H1 (cell line): ENCODE data around the gene TFF3. TPM values are rescaled to one million over a fixed set of nuclear protein-coding genes. Genes with fewer than 3 reads are reported as not detected.

Source experiments
- CTCF ChIA-PET: fragments of 300-600 bp; sonication (Branson Sonifier 250); formaldehyde crosslinking; loops from one replicate; lab custom pipeline; 2021; ENCODE audit not compliant: partially characterized antibody; lab: Charles Lee
- POLR2A ChIA-PET: fragments of 300-600 bp; sonication (Branson Sonifier 250); formaldehyde crosslinking; loops from one replicate; lab custom pipeline; 2021; ENCODE audit warnings: inconsistent platforms; ENCODE audit not compliant: partially characterized antibody; lab: Charles Lee
- DNase-seq, 2 experiments: peaks; one replicate each; pipeline versions ENCODE4 v3.0.0 to v3.0.0-alpha.2; 2010 to 2022; ENCODE audit warnings: low spot score in 2 of 2, low read depth in 1 of 2, mixed read lengths in 1 of 2
- FAIRE-seq: peaks from 2 replicates; lab custom pipeline; 2011; peaks lifted over from hg19 to GRCh38; lab: Jason Lieb, UNC
- H2AFZ ChIP-seq: 2 replicates; pipeline ENCODE4 v1.8.1; 2012; ENCODE audit warnings: low read length, inconsistent platforms
- H2AK5ac ChIP-seq: 2 replicates; pipeline ENCODE4 v1.6.1; 2013; ENCODE audit warnings: low read depth, low read length
- H2BK120ac ChIP-seq: replicated peaks from 2 replicates; pipeline ENCODE3; 2013; ENCODE audit warnings: low read depth, low read length, inconsistent platforms
- H2BK12ac ChIP-seq: 2 replicates; pipeline ENCODE4 v1.6.1; 2013; ENCODE audit warnings: low read depth, low read length
- H2BK15ac ChIP-seq: 2 replicates; pipeline ENCODE4 v1.6.1; 2013; ENCODE audit warnings: low read length
- H2BK20ac ChIP-seq: 2 replicates; pipeline ENCODE4 v1.6.1; 2013; ENCODE audit warnings: low read length
- H2BK5ac ChIP-seq: 2 replicates; pipeline ENCODE4 v1.6.1; 2013; ENCODE audit warnings: low read depth, low read length
- H3K14ac ChIP-seq: 2 replicates; pipeline ENCODE4 v1.6.1; 2013; ENCODE audit warnings: inconsistent platforms; ENCODE audit not compliant: insufficient read length
- H3K18ac ChIP-seq: 2 replicates; pipeline ENCODE4 v1.6.1; 2013; ENCODE audit warnings: low read length; ENCODE audit errors: extremely low read depth
- H3K23ac ChIP-seq: 2 replicates; pipeline ENCODE4 v1.6.1; 2013; ENCODE audit warnings: inconsistent platforms; ENCODE audit not compliant: insufficient read length
- H3K23me2 ChIP-seq: 2 replicates; pipeline ENCODE4 v1.6.1; 2013; ENCODE audit warnings: low read depth, low read length
- H3K27ac ChIP-seq: 2 replicates; pipeline ENCODE4 v1.6.1; 2011; ENCODE audit warnings: low read depth, low read length, inconsistent platforms
- H3K27me3 ChIP-seq, 4 experiments: replicated peaks in 1 of 4; 1 replicate in 1 of 4; 2 replicates in 3 of 4; pipeline versions ENCODE4 v1.6.1 to v1.8.1; 2011 to 2013; ENCODE audit warnings: low read length in 3 of 4, mild to moderate bottlenecking in 3 of 4, inconsistent platforms in 2 of 4, mixed read lengths in 2 of 4, moderate library complexity in 1 of 4; ENCODE audit not compliant: control insufficient read depth in 3 of 4, insufficient read depth in 3 of 4; ENCODE audit errors: extremely low read depth in 1 of 4
- H3K36me3 ChIP-seq, 4 experiments: 2 replicates each; pipeline versions ENCODE4 v1.6.1 to v1.8.1; 2011 to 2013; ENCODE audit warnings: mild to moderate bottlenecking in 4 of 4, low read length in 3 of 4, moderate library complexity in 2 of 4, control low read depth in 1 of 4, inconsistent platforms in 1 of 4; ENCODE audit not compliant: insufficient read depth in 4 of 4, control insufficient read depth in 2 of 4
- H3K4ac ChIP-seq: replicated peaks from 2 replicates; pipeline ENCODE3; 2013; ENCODE audit warnings: low read length, low read depth, mixed read lengths, inconsistent platforms; ENCODE audit not compliant: insufficient read length
- H3K4me1 ChIP-seq, 4 experiments: replicated peaks in 1 of 4; 1 replicate in 1 of 4; 2 replicates in 3 of 4; pipeline versions ENCODE4 v1.6.1 to v1.8.1; 2011 to 2013; ENCODE audit warnings: low read length in 3 of 4, inconsistent platforms in 2 of 4, mixed read lengths in 1 of 4; ENCODE audit not compliant: insufficient read depth in 4 of 4, control insufficient read depth in 3 of 4
- H3K4me2 ChIP-seq, 2 experiments: 2 replicates each; pipeline versions ENCODE4 v1.6.1 to v1.8.1; 2011 to 2013; ENCODE audit warnings: low read depth in 2 of 2, low read length in 2 of 2, control low read depth in 1 of 2, inconsistent platforms in 1 of 2, mild to moderate bottlenecking in 1 of 2; ENCODE audit not compliant: insufficient read depth in 1 of 2
- H3K4me3 ChIP-seq, 4 experiments: fragments of 200-600, 300-600 bp in 1 of 4; sonication (generic), shearing (Covaris generic), sonication (Bioruptor Twin) in 1 of 4; 2 replicates each; pipeline versions ENCODE4 v1.5.1 to v1.8.1; 2011 to 2016; ENCODE audit warnings: low read length in 4 of 4, low read depth in 3 of 4, control low read depth in 2 of 4, inconsistent platforms in 2 of 4, mild to moderate bottlenecking in 2 of 4, mixed read lengths in 1 of 4, moderate library complexity in 1 of 4; ENCODE audit not compliant: insufficient read depth in 2 of 4; ENCODE audit errors: extremely low read depth in 1 of 4
- H3K56ac ChIP-seq: replicated peaks from 2 replicates; pipeline ENCODE3; 2013; ENCODE audit warnings: low read depth, mild to moderate bottlenecking, mixed read lengths, low read length, inconsistent platforms; ENCODE audit not compliant: insufficient read length
- H3K79me1 ChIP-seq: 2 replicates; pipeline ENCODE4 v1.6.1; 2013; ENCODE audit warnings: low read depth, low read length, control low read depth
- H3K79me2 ChIP-seq, 2 experiments: 2 replicates each; pipeline versions ENCODE4 v1.6.1 to v1.8.1; 2012 to 2013; ENCODE audit warnings: low read length in 2 of 2, mild to moderate bottlenecking in 2 of 2, inconsistent platforms in 1 of 2; ENCODE audit not compliant: insufficient read depth in 2 of 2, control insufficient read depth in 1 of 2
- H3K9ac ChIP-seq, 4 experiments: replicated peaks in 1 of 4; 1 replicate in 1 of 4; 2 replicates in 3 of 4; pipeline versions ENCODE4 v1.6.1 to v1.8.1; 2011 to 2013; ENCODE audit warnings: low read depth in 3 of 4, low read length in 3 of 4, control low read depth in 2 of 4, mild to moderate bottlenecking in 2 of 4, moderate library complexity in 2 of 4, inconsistent platforms in 1 of 4; ENCODE audit errors: extremely low read depth in 1 of 4
- H3K9me3 ChIP-seq, 2 experiments: 2 replicates each; pipeline versions ENCODE4 v1.6.1 to v1.8.1; 2012 to 2013; ENCODE audit warnings: mild to moderate bottlenecking in 2 of 2, moderate library complexity in 2 of 2, control low read depth in 1 of 2, inconsistent platforms in 1 of 2, low read depth in 1 of 2, low read length in 1 of 2, mixed read lengths in 1 of 2; ENCODE audit not compliant: insufficient read depth in 2 of 2
- H4K20me1 ChIP-seq, 2 experiments: replicated peaks in 1 of 2; 2 replicates each; pipeline versions ENCODE3 to v1.8.1; 2011 to 2013; ENCODE audit warnings: inconsistent platforms in 2 of 2, low read length in 2 of 2, mild to moderate bottlenecking in 1 of 2; ENCODE audit not compliant: insufficient read depth in 2 of 2, control insufficient read depth in 1 of 2
- H4K5ac ChIP-seq: 2 replicates; pipeline ENCODE4 v1.6.1; 2013; ENCODE audit warnings: low read length, low read depth, mixed read lengths, inconsistent platforms; ENCODE audit not compliant: insufficient read length
- H4K8ac ChIP-seq: 2 replicates; pipeline ENCODE4 v1.8.0; 2013; ENCODE audit warnings: mild to moderate bottlenecking, moderate library complexity, low read length, inconsistent platforms; ENCODE audit not compliant: insufficient read depth; ENCODE audit errors: extremely low read depth
- H4K91ac ChIP-seq: replicated peaks from 2 replicates; pipeline ENCODE3; 2013; ENCODE audit warnings: low read length, mixed read lengths, inconsistent platforms; ENCODE audit not compliant: insufficient read length
- E2F6 ChIP-seq: IDR thresholded peaks from 2 replicates; pipeline ENCODE4 v1.6.1; 2012; ENCODE audit warnings: inconsistent platforms
- GABPA ChIP-seq: IDR thresholded peaks from 2 replicates; pipeline ENCODE4 v1.6.1; 2011; ENCODE audit warnings: mild to moderate bottlenecking, low read length, moderate library complexity, borderline replicate concordance; ENCODE audit not compliant: insufficient read depth
- TCF12 ChIP-seq: IDR thresholded peaks from 2 replicates; pipeline ENCODE4 v1.6.1; 2011; ENCODE audit warnings: low read depth, mild to moderate bottlenecking, low read length
- WGBS, 2 experiments: shearing (Covaris generic) in 1 of 2; methylation state at CpG; one replicate each; pipeline versions ENCODE4 v1.1.6 to v1.1.7; 2013 to 2015; ENCODE audit warnings: low lambda C conversion rate in 2 of 2, mixed read lengths in 2 of 2, inconsistent platforms in 1 of 2, low coverage in 1 of 2, missing lambda C conversion rate in 1 of 2; ENCODE audit not compliant: insufficient replicate concordance in 2 of 2, insufficient coverage in 1 of 2, insufficient read length in 1 of 2; ENCODE audit errors: extremely low coverage in 1 of 2, missing lambda C conversion rate in 1 of 2; 5-methylcytosine and 5-hydroxymethylcytosine counted together
- polyA plus RNA-seq, 7 experiments: library from polyadenylated mRNA; depleted of rRNA in 3 of 7; stranded (reverse) in 5 of 7; unstranded in 2 of 7; fragments of >200 nt in 5 of 7; fragments of 200-250 nt in 2 of 7; gene quantifications; 1 replicate in 5 of 7; 2 replicates in 1 of 7; 4 replicates in 1 of 7; pipeline versions ENCODE4 v1.2.1 to v1.2.3, GENCODE V29; 2011 to 2013; ENCODE audit warnings: missing spikeins in 2 of 7, mixed read lengths in 2 of 7
- total RNA-seq: library from RNA; stranded (reverse); fragmentation: NEBNext Ultra II Directional; extraction: Animal tissue kit (Norgen Biotek cat#: 25700); gene quantifications from 2 replicates; pipeline ENCODE4 v1.2.1, GENCODE V29; 2021

TFF3 gene
- total and polyA plus RNA-seq, 2 of the 8 experiments (the other 6 are each of a cell fraction or from before 2014, with no cell fraction given): 1.7 to 6.7 TPM

GRCh38 chr21:42266971-42267556 lies 48.1 kb downstream of the TFF3 start:
- Histone ChIP-seq H2BK120ac (no peak overlapping the region), H2AFZ (no peak overlapping the region), H3K4me2 (no peak overlapping the region), H3K56ac (no peak overlapping the region), H3K23me2 (peaks cover 4% of the 10 kb centered on the region; the same call in 1 of the 2 replicates), H3K79me2 (no peaks in the 10 kb centered on the region), H3K14ac (no peak overlapping the region), H2BK15ac (no peak overlapping the region), H2BK5ac (no peak overlapping the region), H3K79me1 (no peaks in the 10 kb centered on the region), H2BK20ac (no peak overlapping the region), H4K8ac (peak overlapping the region; percentile 14; the same call in 1 of the 2 replicates), H4K91ac (no peak overlapping the region), H2AK5ac (no peak overlapping the region), H3K27ac (no peak overlapping the region), H4K5ac (no peak overlapping the region), H3K4ac (no peak overlapping the region), H2BK12ac (no peak overlapping the region), H3K18ac (no peak overlapping the region), H3K9me3 (no peaks in the 10 kb centered on the region), H3K27me3 (no peaks in the 10 kb centered on the region), H3K23ac (no peak overlapping the region), H3K9ac (no peak overlapping the region), H3K36me3 (no peaks in the 10 kb centered on the region), H4K20me1 (no peaks in the 10 kb centered on the region), H3K4me1 (no peaks in the 10 kb centered on the region; a peak in 1 of 7 replicates), H3K4me3 (no peak overlapping the region)
- CTCF ChIA-PET: interaction anchor here (0.6 kb wide), 1 partner anchor 74 kb away, joined by 4 read pairs; no protein-coding TSS in a partner anchor
- FAIRE-seq (no peak), DNase-seq (no peak)
- WGBS, 2 experiments: 81% methylated on average over 7 of the region's 7 CpGs; no CpG with 5 or more reads in 1 of the 2 experiments
- POLR2A ChIA-PET: interaction anchor here (0.6 kb wide), 1 partner anchor 505 kb away, joined by 4 read pairs; no protein-coding TSS in a partner anchor
- TF ChIP-seq E2F6: no peak
- TF ChIP-seq TCF12: no peak
- TF ChIP-seq GABPA: no peak
